H1 (cell line): ENCODE measurements around the gene CD226. TPM values are rescaled to one million over a fixed set of nuclear protein-coding genes. Genes with fewer than 3 reads are reported as not detected.

Source experiments
- CTCF ChIA-PET: fragments of 300-600 bp; sonication (Branson Sonifier 250); formaldehyde crosslinking; loops from one replicate; lab custom pipeline; 2021; ENCODE audit not compliant: partially characterized antibody; lab: Charles Lee
- POLR2A ChIA-PET: fragments of 300-600 bp; sonication (Branson Sonifier 250); formaldehyde crosslinking; loops from one replicate; lab custom pipeline; 2021; ENCODE audit warnings: inconsistent platforms; ENCODE audit not compliant: partially characterized antibody; lab: Charles Lee
- DNase-seq, 2 experiments: peaks; one replicate each; pipeline versions ENCODE4 v3.0.0 to v3.0.0-alpha.2; 2010 to 2022; ENCODE audit warnings: low spot score in 2 of 2, low read depth in 1 of 2, mixed read lengths in 1 of 2
- FAIRE-seq: peaks from 2 replicates; lab custom pipeline; 2011; peaks lifted over from hg19 to GRCh38; lab: Jason Lieb, UNC
- H2AFZ ChIP-seq: 2 replicates; pipeline ENCODE4 v1.8.1; 2012; ENCODE audit warnings: low read length, inconsistent platforms
- H2AK5ac ChIP-seq: 2 replicates; pipeline ENCODE4 v1.6.1; 2013; ENCODE audit warnings: low read depth, low read length
- H2BK120ac ChIP-seq: replicated peaks from 2 replicates; pipeline ENCODE3; 2013; ENCODE audit warnings: low read depth, low read length, inconsistent platforms
- H2BK12ac ChIP-seq: 2 replicates; pipeline ENCODE4 v1.6.1; 2013; ENCODE audit warnings: low read depth, low read length
- H2BK15ac ChIP-seq: 2 replicates; pipeline ENCODE4 v1.6.1; 2013; ENCODE audit warnings: low read length
- H2BK20ac ChIP-seq: 2 replicates; pipeline ENCODE4 v1.6.1; 2013; ENCODE audit warnings: low read length
- H2BK5ac ChIP-seq: 2 replicates; pipeline ENCODE4 v1.6.1; 2013; ENCODE audit warnings: low read depth, low read length
- H3K14ac ChIP-seq: 2 replicates; pipeline ENCODE4 v1.6.1; 2013; ENCODE audit warnings: inconsistent platforms; ENCODE audit not compliant: insufficient read length
- H3K18ac ChIP-seq: 2 replicates; pipeline ENCODE4 v1.6.1; 2013; ENCODE audit warnings: low read length; ENCODE audit errors: extremely low read depth
- H3K23ac ChIP-seq: 2 replicates; pipeline ENCODE4 v1.6.1; 2013; ENCODE audit warnings: inconsistent platforms; ENCODE audit not compliant: insufficient read length
- H3K23me2 ChIP-seq: 2 replicates; pipeline ENCODE4 v1.6.1; 2013; ENCODE audit warnings: low read depth, low read length
- H3K27ac ChIP-seq: 2 replicates; pipeline ENCODE4 v1.6.1; 2011; ENCODE audit warnings: low read depth, low read length, inconsistent platforms
- H3K27me3 ChIP-seq, 4 experiments: replicated peaks in 1 of 4; 1 replicate in 1 of 4; 2 replicates in 3 of 4; pipeline versions ENCODE4 v1.6.1 to v1.8.1; 2011 to 2013; ENCODE audit warnings: low read length in 3 of 4, mild to moderate bottlenecking in 3 of 4, inconsistent platforms in 2 of 4, mixed read lengths in 2 of 4, moderate library complexity in 1 of 4; ENCODE audit not compliant: control insufficient read depth in 3 of 4, insufficient read depth in 3 of 4; ENCODE audit errors: extremely low read depth in 1 of 4
- H3K36me3 ChIP-seq, 4 experiments: 2 replicates each; pipeline versions ENCODE4 v1.6.1 to v1.8.1; 2011 to 2013; ENCODE audit warnings: mild to moderate bottlenecking in 4 of 4, low read length in 3 of 4, moderate library complexity in 2 of 4, control low read depth in 1 of 4, inconsistent platforms in 1 of 4; ENCODE audit not compliant: insufficient read depth in 4 of 4, control insufficient read depth in 2 of 4
- H3K4ac ChIP-seq: replicated peaks from 2 replicates; pipeline ENCODE3; 2013; ENCODE audit warnings: low read length, low read depth, mixed read lengths, inconsistent platforms; ENCODE audit not compliant: insufficient read length
- H3K4me1 ChIP-seq, 4 experiments: replicated peaks in 1 of 4; 1 replicate in 1 of 4; 2 replicates in 3 of 4; pipeline versions ENCODE4 v1.6.1 to v1.8.1; 2011 to 2013; ENCODE audit warnings: low read length in 3 of 4, inconsistent platforms in 2 of 4, mixed read lengths in 1 of 4; ENCODE audit not compliant: insufficient read depth in 4 of 4, control insufficient read depth in 3 of 4
- H3K4me2 ChIP-seq, 2 experiments: 2 replicates each; pipeline versions ENCODE4 v1.6.1 to v1.8.1; 2011 to 2013; ENCODE audit warnings: low read depth in 2 of 2, low read length in 2 of 2, control low read depth in 1 of 2, inconsistent platforms in 1 of 2, mild to moderate bottlenecking in 1 of 2; ENCODE audit not compliant: insufficient read depth in 1 of 2
- H3K4me3 ChIP-seq, 4 experiments: fragments of 200-600, 300-600 bp in 1 of 4; sonication (generic), shearing (Covaris generic), sonication (Bioruptor Twin) in 1 of 4; 2 replicates each; pipeline versions ENCODE4 v1.5.1 to v1.8.1; 2011 to 2016; ENCODE audit warnings: low read length in 4 of 4, low read depth in 3 of 4, control low read depth in 2 of 4, inconsistent platforms in 2 of 4, mild to moderate bottlenecking in 2 of 4, mixed read lengths in 1 of 4, moderate library complexity in 1 of 4; ENCODE audit not compliant: insufficient read depth in 2 of 4; ENCODE audit errors: extremely low read depth in 1 of 4
- H3K56ac ChIP-seq: replicated peaks from 2 replicates; pipeline ENCODE3; 2013; ENCODE audit warnings: low read depth, mild to moderate bottlenecking, mixed read lengths, low read length, inconsistent platforms; ENCODE audit not compliant: insufficient read length
- H3K79me1 ChIP-seq: 2 replicates; pipeline ENCODE4 v1.6.1; 2013; ENCODE audit warnings: low read depth, low read length, control low read depth
- H3K79me2 ChIP-seq, 2 experiments: 2 replicates each; pipeline versions ENCODE4 v1.6.1 to v1.8.1; 2012 to 2013; ENCODE audit warnings: low read length in 2 of 2, mild to moderate bottlenecking in 2 of 2, inconsistent platforms in 1 of 2; ENCODE audit not compliant: insufficient read depth in 2 of 2, control insufficient read depth in 1 of 2
- H3K9ac ChIP-seq, 4 experiments: replicated peaks in 1 of 4; 1 replicate in 1 of 4; 2 replicates in 3 of 4; pipeline versions ENCODE4 v1.6.1 to v1.8.1; 2011 to 2013; ENCODE audit warnings: low read depth in 3 of 4, low read length in 3 of 4, control low read depth in 2 of 4, mild to moderate bottlenecking in 2 of 4, moderate library complexity in 2 of 4, inconsistent platforms in 1 of 4; ENCODE audit errors: extremely low read depth in 1 of 4
- H3K9me3 ChIP-seq, 2 experiments: 2 replicates each; pipeline versions ENCODE4 v1.6.1 to v1.8.1; 2012 to 2013; ENCODE audit warnings: mild to moderate bottlenecking in 2 of 2, moderate library complexity in 2 of 2, control low read depth in 1 of 2, inconsistent platforms in 1 of 2, low read depth in 1 of 2, low read length in 1 of 2, mixed read lengths in 1 of 2; ENCODE audit not compliant: insufficient read depth in 2 of 2
- H4K20me1 ChIP-seq, 2 experiments: replicated peaks in 1 of 2; 2 replicates each; pipeline versions ENCODE3 to v1.8.1; 2011 to 2013; ENCODE audit warnings: inconsistent platforms in 2 of 2, low read length in 2 of 2, mild to moderate bottlenecking in 1 of 2; ENCODE audit not compliant: insufficient read depth in 2 of 2, control insufficient read depth in 1 of 2
- H4K5ac ChIP-seq: 2 replicates; pipeline ENCODE4 v1.6.1; 2013; ENCODE audit warnings: low read length, low read depth, mixed read lengths, inconsistent platforms; ENCODE audit not compliant: insufficient read length
- H4K8ac ChIP-seq: 2 replicates; pipeline ENCODE4 v1.8.0; 2013; ENCODE audit warnings: mild to moderate bottlenecking, moderate library complexity, low read length, inconsistent platforms; ENCODE audit not compliant: insufficient read depth; ENCODE audit errors: extremely low read depth
- H4K91ac ChIP-seq: replicated peaks from 2 replicates; pipeline ENCODE3; 2013; ENCODE audit warnings: low read length, mixed read lengths, inconsistent platforms; ENCODE audit not compliant: insufficient read length
- ATF3 ChIP-seq: IDR thresholded peaks from 2 replicates; pipeline ENCODE4 v1.6.1; 2011; ENCODE audit warnings: low read depth, mild to moderate bottlenecking, low read length; ENCODE audit not compliant: insufficient read depth
- CHD1 ChIP-seq: IDR thresholded peaks from 2 replicates; pipeline ENCODE4 v1.6.1; 2012; ENCODE audit warnings: low read depth, low read length, improper control_type of control experiment
- EP300 ChIP-seq, 2 experiments: IDR thresholded peaks; 1 replicate in 1 of 2; 2 replicates in 1 of 2; pipeline ENCODE4 v1.6.1; 2011 to 2012; ENCODE audit warnings: low read depth in 2 of 2, low read length in 2 of 2, mild to moderate bottlenecking in 2 of 2, borderline replicate concordance in 1 of 2, inconsistent platforms in 1 of 2, moderate library complexity in 1 of 2
- FOSL1 ChIP-seq: IDR thresholded peaks from 2 replicates; pipeline ENCODE4 v1.6.1; 2011; ENCODE audit warnings: mild to moderate bottlenecking, low read depth, low read length, moderate library complexity; ENCODE audit not compliant: insufficient read depth
- KDM1A ChIP-seq: fragments of 200-600, 300-600 bp; sonication (generic); IDR thresholded peaks from 2 replicates; pipeline ENCODE4 v1.7.1; 2016; ENCODE audit warnings: mild to moderate bottlenecking, low read length, borderline replicate concordance
- RAD21 ChIP-seq, 2 experiments: IDR thresholded peaks in 1 of 2; conservative IDR thresholded peaks in 1 of 2; 2 replicates each; pipeline ENCODE4 v1.6.1; 2011; ENCODE audit warnings: low read depth in 2 of 2, low read length in 2 of 2, improper control_type of control experiment in 1 of 2, inconsistent platforms in 1 of 2, mild to moderate bottlenecking in 1 of 2, moderate library complexity in 1 of 2
- RNF2 ChIP-seq: fragments of 200-900, 300-1000 bp; sonication (generic); IDR thresholded peaks from 2 replicates; pipeline ENCODE4 v1.7.1; 2016; ENCODE audit warnings: borderline replicate concordance, low read depth, mild to moderate bottlenecking, antibody characterized with exemption, low read length; ENCODE audit not compliant: poor library complexity, severe bottlenecking; ENCODE audit errors: missing control alignments
- SRF ChIP-seq: IDR thresholded peaks from 2 replicates; pipeline ENCODE4 v1.6.1; 2011; ENCODE audit warnings: mild to moderate bottlenecking, low read depth, low read length, moderate library complexity
- YY1 ChIP-seq: IDR thresholded peaks from 2 replicates; pipeline ENCODE4 v1.6.1; 2011; ENCODE audit warnings: low read depth, mild to moderate bottlenecking, low read length
- ZNF274 ChIP-seq: IDR thresholded peaks from 2 replicates; pipeline ENCODE4 v1.7.0; 2012; ENCODE audit warnings: low read length, borderline replicate concordance; ENCODE audit errors: extremely low read depth
- WGBS, 2 experiments: shearing (Covaris generic) in 1 of 2; methylation state at CpG; one replicate each; pipeline versions ENCODE4 v1.1.6 to v1.1.7; 2013 to 2015; ENCODE audit warnings: low lambda C conversion rate in 2 of 2, mixed read lengths in 2 of 2, inconsistent platforms in 1 of 2, low coverage in 1 of 2, missing lambda C conversion rate in 1 of 2; ENCODE audit not compliant: insufficient replicate concordance in 2 of 2, insufficient coverage in 1 of 2, insufficient read length in 1 of 2; ENCODE audit errors: extremely low coverage in 1 of 2, missing lambda C conversion rate in 1 of 2; 5-methylcytosine and 5-hydroxymethylcytosine counted together
- polyA plus RNA-seq, 7 experiments: library from polyadenylated mRNA; depleted of rRNA in 3 of 7; stranded (reverse) in 5 of 7; unstranded in 2 of 7; fragments of >200 nt in 5 of 7; fragments of 200-250 nt in 2 of 7; gene quantifications; 1 replicate in 5 of 7; 2 replicates in 1 of 7; 4 replicates in 1 of 7; pipeline versions ENCODE4 v1.2.1 to v1.2.3, GENCODE V29; 2011 to 2013; ENCODE audit warnings: missing spikeins in 2 of 7, mixed read lengths in 2 of 7
- total RNA-seq: library from RNA; stranded (reverse); fragmentation: NEBNext Ultra II Directional; extraction: Animal tissue kit (Norgen Biotek cat#: 25700); gene quantifications from 2 replicates; pipeline ENCODE4 v1.2.1, GENCODE V29; 2021

The CD226 gene
- total and polyA plus RNA-seq, 2 of the 8 experiments (the other 6 are each of a cell fraction or from before 2014, with no cell fraction given): not detected

- Histone ChIP-seq H3K27ac (no peak overlapping the region), H3K36me3 (no peaks in the 10 kb centered on the region), H2AK5ac (no peak overlapping the region), H2BK5ac (no peak overlapping the region), H3K4me3 (no peak overlapping the region), H2BK12ac (no peak overlapping the region), H3K9me3 (no peaks in the 10 kb centered on the region; a peak in 1 of 4 replicates), H4K5ac (no peak overlapping the region), H3K23ac (no peak overlapping the region), H3K9ac (no peak overlapping the region), H3K4ac (no peak overlapping the region), H3K14ac (no peak overlapping the region), H3K4me1 (no peaks in the 10 kb centered on the region; a peak in 1 of 7 replicates), H3K79me2 (no peaks in the 10 kb centered on the region), H3K18ac (no peak overlapping the region), H3K23me2 (no peaks in the 10 kb centered on the region)
- FAIRE-seq: no peak
- 72% methylated on average over 1 of the region's 1 CpG; no CpG with 5 or more reads in 1 of the 2 experiments for WGBS, 2 experiments
- CTCF ChIA-PET: no interaction called here
- TF ChIP-seq ATF3 (no peak), KDM1A (no peak), FOSL1 (no peak), YY1 (no peak), ZNF274 (no peak), RAD21 (IDR thresholded peaks at IDR 0.05 in 1 of 2, conservative IDR thresholded peaks at IDR 0.05 in 1 of 2; ENCODE audit: low read depth in 2 of 2, low read length in 2 of 2) (no peak), EP300 (IDR thresholded peaks at IDR 0.05; ENCODE audit: borderline replicate concordance in 1 of 2, low read depth in 2 of 2, low read length in 2 of 2) (no peak), SRF (no peak), CHD1 (no peak), RNF2 (no peak)
- TF ChIP-seq, all 59 proteins: peak for 0
- Histone ChIP-seq H3K79me1 (no peaks in the 10 kb centered on the region), H4K91ac (no peak overlapping the region), H4K20me1 (no peaks in the 10 kb centered on the region), H3K4me2 (no peak overlapping the region), H2BK20ac (no peak overlapping the region), H3K27me3 (no peaks in the 10 kb centered on the region), H4K8ac (no peak overlapping the region), H2BK120ac (no peak overlapping the region), H3K56ac (no peak overlapping the region), H2AFZ (no peak overlapping the region), H2BK15ac (no peak overlapping the region)
- POLR2A ChIA-PET: no interaction called here
- no peak for DNase-seq
Observed at GRCh38 chr18:69813559-69813958, 134.1 kb downstream of the CD226 start.
